HG02970 (cell line): ENCODE data around the gene FGD3.

ENCODE experiments used
- ATAC-seq: cut with Tn5 transposase; IDR thresholded peaks from one replicate; pipeline ENCODE4 v1.9.1; 2021; ENCODE audit warnings: mild to moderate bottlenecking, moderate library complexity, moderate number of reproducible peaks; ENCODE audit not compliant: unreplicated experiment, low FRiP score

Gene FGD3

DNA sequence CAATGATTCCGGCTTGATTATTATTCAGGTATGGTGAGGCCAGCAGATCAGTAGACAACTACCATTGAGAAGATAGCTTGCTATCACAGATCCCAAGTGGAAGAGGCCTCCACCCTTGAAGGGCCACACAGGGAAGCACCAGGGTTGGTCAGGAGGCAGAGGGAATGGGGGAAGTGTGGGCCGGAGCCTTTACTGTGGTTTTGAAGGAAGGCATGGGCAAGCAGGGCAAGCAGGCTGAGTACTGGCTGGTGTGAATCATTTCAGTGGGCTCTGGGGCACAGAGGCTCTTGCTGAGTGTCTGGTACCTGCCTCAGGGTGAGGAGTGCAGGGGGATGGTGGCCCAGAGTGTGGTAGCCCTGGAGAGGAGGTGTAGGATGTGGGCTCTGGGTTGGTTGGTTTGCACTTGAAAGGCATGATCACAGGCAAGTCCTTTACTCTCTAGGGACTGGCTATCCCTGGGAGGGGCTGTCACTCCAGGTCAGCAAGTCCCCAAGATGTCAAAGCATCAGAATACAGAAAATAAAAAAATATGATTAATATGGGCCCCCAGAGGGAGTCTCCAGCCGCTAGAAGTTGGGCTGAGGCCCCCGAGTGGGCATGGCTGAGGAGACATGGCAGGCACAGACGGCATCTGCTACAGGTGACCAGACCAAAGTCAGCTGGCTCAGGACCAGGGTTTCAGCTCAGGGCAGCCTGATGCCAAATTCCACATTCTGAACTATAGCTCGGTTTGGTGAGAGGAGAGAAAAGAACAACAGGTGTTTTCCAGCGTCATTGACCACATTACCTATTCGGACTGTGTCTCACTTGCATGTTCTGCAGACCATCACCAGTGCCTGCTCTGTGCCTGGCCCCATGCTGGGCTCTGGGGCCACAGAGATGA is 101.5 kb downstream of the FGD3 start:
- ATAC-seq: no peak

DNA sequence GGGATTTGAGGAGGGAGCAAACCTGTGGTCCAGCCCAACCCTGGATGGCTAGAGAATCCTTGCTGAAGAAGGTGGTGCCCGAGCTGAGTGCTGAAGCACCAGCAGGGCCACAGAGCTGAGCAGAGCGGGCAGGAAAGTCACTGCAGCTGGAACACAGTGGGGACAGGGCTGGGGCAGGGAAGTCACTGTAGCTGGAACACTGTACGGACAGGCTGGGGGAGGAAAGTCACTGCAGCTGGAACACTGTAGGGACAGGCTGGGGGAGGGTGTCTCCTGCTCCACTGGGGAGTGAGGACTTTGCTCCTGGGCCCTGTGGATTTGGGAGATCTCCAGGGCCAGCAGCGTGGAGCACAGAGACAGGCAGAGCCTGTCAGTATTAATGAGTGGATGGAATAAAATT is 102.2 kb downstream of the FGD3 start:
- ATAC-seq: no peak

DNA sequence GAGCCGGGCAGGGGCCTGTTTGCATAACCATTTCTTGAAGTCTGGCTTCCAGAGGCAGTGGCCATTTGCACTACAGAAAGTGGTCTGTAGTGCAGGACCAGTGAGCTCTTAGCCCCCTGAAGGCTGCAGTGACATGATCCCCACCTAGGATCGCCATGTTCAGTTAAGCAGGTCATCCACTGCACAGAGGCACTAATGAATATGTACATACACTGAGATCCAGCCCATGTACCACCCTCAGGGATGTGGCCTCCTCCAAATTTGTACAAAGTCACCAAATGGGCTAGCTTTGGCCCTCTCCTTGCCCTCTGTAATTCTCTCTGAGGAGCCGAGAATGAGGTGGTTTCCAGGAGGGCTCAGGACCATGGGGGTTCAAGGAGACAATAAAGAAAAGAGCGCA is 102.9 kb downstream of the FGD3 start:
- no peak for ATAC-seq

DNA sequence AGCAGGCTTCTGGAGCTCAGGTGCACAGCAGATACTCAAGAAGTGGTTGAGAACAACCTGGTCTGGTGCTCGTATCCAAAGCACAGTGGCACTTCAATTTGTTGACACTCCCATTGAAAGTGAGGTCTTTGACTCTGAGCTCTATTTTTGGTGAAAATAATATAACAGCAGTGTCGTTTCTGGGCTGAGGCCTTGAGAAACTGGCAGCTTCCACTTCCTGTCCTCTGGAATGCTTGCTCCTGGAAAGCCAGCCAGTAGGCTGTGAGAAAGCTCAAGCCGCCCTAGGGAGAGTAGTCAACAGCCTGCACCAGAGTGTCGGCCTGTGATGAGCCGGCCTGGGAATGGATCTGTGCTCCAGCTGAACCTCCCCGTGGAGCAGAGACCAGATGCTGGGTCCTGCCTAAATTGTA is 104.4 kb downstream of the FGD3 start:
- ATAC-seq: no peak

DNA sequence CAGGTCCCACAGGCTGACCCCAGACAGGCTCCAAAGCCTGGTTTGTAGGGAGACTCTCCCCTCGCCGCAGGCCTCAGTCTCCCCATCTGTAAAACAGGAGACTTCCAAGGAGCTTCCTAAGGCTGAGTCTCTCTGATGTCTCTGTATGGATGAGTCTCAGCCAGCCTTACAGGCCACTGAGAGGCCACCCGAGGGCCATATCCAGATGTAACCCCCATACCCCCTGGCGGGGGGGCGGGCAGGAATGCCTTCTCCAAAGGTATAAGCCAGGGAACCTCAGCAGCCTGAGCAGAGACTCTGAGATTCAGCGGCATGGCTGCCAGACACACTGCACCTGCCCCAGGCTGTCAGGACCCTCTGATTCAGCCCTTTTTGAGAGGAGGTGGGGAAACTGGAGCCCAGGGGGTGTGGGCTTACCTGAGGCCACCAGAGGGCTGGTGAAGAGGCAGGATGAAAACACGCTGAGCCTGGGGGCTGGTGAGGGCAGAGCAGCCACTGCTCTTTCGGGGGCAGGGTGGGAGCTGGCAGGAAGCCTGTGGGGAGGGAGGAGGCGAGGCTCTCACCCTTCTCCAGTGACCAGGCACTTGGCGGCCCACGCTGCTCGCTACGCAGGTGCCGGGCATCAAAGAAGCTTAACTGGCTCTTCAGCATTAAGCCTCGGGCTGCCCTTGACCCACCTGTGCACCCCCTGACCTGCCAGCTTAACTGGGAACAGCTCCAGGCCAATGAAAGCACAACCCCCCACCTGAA is 105.6 kb downstream of the FGD3 start:
- no peak for ATAC-seq

DNA sequence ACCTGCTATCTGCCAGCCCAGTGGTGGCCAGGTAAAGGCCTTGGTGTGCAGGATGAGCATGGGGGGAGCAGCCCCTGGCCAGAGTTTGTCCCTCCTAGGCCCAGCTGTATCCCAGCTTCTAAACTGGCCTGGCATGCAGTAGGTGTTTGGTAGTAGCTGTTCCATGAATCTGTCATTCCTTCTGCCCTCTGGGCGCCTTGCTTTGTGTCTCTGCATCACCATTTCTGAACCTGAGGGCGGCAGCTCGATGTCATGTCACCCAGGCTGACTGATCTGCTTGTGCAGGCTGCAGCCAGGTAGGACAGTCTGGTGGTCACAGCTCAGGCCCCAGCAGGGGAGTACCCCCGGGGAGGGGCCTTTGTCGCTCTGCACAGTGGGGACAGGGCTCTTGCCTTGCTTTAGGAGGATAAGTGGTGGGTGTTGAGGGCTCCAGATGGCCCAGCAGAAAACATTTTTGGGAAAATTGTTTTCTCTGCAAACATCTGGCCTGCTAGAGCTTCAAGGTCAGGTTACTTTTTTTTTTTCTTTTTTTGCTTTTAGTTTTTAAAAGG is 106.5 kb downstream of the FGD3 start:
- no peak for ATAC-seq

DNA sequence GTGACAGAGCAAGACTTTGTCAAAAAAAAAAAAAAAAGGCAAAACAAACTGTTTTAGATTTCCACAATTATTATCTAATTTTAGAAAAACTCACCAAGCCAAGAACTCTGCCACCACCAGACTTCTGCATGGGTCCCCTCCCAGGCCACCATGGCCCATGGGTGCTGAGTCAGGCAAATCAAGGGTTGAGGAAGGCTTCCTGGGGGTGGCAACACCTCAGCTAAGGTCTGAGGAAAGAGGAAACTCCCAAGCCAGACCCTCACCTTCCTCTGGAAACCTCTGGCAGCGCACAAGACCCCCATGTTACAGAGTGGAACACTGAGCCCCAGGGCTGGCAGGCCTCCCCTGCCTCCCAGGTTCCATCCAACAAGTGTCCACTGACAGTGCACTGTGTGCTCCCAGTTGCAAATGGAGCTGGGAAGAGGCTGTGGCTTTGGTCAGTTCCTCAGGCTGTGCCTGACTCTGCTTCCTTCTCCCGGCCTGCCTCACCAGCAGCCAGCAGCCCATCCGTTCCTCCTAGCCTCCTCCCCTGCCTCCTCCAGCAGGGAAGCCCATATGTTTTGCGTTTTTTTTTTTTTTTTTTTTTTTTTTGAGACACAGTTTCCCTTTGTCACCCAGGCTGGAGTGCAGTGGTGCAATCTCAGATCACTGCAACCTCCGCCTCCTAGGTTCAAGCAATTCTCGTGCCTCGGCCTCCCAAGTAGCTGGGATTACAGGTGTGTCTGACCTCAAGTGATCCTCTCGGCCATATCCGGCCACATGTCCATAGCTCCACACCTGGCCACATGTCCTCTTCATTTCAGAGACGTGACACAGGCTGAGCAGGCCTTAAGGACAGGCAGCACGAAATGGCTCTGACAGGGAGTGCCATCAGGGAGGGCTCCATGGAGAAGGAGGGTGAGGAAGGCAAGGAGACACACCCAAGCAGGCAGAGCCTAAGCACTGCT is 107.7 kb downstream of the FGD3 start:
- no peak for ATAC-seq

DNA sequence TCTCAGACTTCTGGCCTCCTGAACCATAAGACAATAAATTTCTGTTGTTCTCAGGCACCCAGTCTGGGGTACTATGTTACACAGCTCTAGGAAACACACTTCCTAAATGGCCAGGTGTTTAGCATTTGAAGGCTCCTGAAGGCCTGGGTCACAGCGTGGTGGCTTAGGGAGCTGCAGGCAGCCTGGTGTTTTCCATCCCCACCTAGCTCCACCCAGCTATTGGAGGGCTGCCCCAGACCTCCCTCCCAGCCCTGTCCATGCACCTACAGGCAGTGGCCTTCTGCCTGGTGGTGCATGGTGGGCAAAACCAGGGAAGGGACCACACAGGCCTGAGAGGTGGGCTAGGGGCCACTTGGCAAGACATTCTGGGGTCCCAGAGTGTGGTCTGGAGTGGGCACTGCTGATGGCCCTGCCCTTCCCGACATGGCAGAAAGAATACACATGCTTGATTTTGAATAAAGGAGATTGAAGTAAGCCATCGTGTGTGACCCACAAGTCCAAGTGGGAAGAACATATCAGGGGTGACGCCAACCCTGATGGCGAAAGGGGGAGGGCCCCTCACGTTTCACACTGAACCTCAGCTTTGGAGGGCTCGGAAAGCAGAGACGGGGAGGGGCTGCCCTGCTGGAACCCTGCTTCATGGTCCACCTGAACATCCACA is 109.8 kb downstream of the FGD3 start:
- ATAC-seq: no peak

DNA sequence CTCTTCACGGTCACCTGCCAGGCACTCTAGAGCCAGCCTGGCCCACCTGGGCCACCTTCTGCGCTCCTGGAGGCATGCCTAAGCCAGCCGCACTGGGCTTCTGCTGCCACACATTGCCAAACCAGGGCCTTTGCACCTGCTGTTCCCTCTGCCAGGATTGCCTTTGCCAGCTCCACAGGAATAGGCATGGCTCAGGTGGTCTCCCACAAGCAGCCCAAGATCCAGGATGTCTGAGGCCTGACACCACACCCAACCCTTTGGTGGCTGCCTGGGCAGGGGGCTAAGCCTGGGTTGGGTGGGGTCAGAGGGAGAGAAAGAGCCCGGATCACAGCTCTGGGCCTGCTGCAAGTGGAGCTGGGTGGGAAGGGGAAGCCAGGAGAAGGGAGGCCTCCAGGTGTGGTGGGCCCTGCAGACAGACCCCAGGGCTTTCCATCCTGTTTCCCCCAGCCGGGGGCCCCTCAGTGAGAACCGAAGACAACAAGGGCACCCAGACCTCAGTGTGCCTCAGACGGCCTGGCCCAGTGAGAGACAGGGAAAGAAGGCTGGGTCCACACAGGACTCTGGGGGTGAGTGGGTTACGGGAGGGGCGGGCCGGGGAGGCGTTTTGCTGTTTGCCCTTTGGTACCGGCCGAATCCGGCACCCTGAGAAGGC is 110.5 kb downstream of the FGD3 start:
- peak; percentile 14 for ATAC-seq

DNA sequence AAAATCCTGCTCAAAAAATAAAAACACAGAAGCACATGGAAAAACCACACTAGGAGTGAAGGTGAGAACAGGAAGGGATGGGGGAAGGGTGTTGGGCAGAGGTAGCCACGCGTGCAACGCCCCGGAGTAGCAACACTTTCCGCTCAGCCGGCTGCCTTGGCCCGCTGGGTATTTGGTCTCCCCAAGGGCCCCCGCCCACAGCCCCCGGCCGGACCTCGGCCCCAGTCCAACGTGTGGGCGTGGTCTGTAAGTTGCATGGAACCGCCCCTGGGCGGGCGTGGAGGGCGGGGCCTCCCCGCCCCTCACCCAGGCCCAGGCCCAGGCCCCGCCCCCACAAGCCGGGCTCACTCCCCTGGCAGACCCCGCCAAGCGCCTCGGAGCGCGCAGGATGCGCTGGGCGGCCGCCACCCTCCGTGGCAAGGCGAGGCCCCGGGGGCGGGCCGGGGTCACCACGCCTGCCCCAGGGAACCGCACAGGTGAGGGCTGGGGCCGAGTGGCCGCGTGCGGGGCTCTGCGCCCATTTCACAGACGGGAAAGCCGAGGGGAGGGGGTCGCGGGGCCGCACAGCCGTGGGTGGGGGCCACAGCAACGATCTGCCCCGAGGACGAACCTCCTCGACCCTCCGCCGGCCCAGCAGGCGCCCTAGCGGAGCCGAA is 111.2 kb downstream of the FGD3 start, which contains the start of gene SUSD3:
Gene SUSD3 (plus strand): TSS at position 347 of the 656 bp plus-strand sequence. CDS start 42 bp downstream, at position 389.
- peak; percentile 39 for ATAC-seq

DNA sequence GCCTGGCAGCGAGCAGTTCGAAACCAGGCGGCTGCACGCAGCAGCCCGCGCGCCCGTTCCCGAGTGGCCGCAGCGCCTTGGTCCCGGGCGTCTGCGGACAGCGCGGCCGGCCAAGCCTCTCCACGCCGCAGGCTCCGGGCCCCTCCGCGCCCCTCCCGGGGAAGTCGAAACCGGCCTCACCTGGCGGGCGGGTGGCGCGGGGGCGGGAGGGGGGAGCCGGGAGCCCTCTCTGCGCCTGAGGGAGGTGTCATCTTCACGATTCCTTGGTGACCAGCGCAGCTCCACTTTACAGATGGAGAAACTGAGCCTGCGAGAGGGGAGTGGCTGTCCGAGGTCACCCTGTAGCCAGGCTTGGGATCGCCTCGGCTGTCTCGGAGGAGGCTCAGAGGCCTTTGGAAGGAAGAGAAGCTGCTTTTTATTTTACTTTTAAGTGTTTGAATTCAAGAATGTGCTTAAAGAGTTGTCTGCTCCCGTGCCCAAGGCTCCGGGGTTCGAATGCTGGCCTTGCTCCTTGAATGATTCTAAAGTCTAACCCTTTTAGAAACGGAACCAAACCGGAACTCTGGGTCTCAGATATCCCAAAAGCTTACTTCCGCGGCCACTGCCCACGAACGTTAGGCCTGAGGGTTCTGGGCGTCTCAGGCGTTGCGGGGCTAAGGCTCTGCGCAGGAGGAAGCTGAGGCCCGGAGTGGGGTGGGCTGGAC is 111.8 kb downstream of the FGD3 start:
- peak; percentile 2 for ATAC-seq

DNA sequence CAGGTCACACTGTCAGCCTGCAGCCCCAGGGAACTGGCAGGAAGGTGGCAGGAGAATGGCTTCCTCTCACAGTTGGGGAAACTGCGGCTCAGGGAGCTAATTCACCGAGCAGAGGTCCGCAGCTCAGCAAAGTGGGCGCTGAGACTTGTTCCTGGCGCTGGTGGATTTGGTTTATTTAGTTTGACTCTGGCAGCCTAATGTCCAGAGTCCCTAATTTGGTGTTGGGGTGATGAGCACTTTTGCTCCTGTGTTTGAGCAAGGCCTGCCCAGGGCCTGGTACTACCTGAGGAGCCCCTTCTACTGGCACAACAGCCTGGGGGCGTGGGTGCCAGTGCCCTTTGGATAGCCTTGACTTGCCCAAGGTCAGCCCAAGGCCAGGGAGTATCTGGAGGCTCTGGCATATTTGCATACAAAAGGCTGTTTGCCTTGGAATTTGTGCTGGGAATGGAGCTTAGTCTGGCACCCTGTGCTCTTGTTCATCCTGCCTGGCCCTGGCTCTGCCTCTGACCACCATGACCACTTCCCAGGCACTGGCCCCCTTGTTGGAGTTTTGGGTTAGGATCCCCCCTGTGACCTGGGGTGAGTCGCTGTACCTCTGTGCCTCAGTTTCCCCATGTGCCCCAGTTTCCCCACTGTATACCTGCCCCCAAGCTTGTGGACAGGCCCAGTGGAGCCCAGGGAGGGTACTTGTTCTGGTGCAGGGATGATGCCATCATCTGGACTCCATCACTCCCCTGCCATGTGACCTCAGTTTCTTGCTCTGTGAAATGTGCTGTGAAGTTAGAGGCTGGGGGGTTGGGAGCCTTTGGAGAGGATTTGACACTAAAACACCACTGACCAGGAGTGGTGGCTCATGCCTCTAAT is 112.6 kb downstream of the FGD3 start:
- ATAC-seq: no peak

DNA sequence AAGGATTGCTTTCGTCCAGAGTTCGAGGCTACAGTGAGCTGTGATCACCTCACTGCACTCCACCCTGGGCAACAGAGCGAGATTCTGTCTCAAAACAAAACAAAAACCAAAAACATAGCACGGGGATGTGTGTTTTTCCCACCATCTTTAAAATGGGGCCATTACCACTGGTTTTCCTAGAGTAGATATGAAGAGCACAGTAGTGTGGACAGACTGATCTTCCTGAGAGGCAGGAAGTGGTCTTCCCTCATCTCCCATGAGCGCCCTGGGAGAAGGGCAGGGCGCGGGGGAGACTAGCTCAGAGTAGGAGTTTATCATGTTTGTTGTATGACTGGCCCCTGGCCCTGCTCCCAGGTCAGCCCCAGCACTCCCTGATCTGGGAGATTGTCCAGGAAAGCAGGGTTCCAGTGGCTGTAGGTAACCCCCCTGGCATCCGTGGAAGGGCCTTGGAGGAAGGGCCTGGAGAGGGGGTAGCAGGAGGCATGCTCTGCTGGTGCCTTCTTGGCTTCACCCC is 113.5 kb downstream of the FGD3 start:
- no peak for ATAC-seq

DNA sequence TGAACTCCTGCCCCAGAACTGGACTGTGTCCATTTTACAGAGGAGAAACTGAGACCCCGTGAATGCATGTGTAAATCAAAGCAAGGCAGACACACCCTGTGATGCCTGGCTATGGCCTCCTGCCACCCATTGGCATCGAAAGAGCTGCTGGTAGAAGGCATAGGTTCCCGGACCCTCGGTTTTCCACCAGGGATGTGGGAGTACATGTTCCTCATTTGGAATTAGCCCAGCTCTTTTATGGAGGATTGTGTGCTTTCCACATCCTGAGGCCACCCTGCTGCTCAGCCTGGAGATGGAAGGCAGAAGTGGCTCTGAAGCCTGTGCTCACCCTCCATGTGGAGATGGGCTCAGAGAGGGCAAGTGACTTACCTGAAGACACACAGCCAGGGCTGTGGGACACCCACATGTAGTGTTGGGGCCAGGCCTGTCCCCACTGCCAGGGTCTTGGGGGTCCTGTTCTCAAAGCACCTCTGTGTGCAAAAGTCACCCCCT is 114.0 kb downstream of the FGD3 start:
- ATAC-seq: no peak

DNA sequence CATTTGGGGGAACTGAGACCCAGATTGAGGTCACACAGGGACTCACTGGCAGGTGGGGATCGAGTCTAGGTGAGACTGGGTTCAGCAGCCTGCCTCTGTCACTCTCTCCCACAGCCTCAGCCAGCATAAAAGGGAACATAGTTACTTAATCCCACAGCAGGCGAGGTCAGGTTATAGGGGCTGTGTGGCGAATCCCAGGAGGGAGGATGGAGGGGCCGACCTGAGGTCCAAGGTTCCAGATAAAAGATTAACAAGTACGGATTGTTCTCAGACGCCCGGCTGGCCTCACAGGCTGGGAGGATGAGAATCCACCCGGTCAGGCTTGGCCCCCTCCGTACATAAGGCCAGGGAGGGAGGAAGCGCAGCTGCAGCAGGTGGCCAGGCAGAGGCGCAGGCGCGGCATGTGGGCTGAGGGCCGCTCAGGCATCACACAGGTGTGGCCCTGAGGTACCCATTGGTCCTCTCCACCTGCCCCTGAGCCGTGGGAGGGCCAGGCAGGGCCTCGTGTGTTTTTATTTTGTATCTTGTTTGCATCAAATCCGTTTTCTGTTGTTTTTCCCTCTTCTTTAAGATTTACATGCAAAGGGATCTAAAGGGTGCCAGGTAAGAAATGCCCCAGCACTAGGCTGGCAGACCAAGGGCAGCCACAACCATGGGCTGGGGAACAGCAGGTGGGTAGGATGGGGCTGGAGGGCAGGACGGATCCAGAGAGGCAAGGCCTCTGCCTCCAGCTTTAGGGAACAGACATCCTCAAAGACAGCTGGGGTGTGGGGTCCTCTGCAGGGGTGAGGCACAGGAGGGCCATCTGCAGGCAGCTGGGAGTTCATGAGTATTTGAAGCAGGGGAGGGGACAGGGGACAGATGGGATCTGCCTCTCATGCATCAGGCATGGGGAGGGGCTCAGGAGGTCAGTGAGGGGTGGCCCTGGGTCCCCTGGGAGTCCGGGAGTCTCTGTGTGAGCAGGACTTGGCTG is 114.8 kb downstream of the FGD3 start:
- ATAC-seq: no peak
